ENCODE results near the gene CREB5.

CREB5 gene

DNA sequence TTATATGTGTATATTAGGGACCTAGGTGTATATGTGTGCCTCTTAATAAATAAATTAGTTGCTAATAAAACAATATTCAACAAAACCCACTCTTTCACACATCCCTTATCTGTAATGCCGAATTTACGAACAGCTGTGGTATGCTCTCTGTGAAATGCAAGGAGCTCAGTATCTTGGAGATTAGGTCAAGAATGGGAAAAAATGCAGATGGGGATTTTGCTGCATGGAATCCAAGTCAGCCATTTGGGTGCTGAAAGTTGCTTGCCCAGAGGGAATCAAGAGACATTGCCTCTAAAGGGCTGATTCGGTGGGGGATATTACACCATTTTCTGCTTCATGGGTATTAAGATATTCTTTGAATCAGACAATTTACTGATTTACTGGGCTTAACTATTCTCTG lies 93.5 kb downstream of the CREB5 start:
- DNase-seq (ENCODE audit: insufficient read length), result no peak
- no peak for TF ChIP-seq POLR2AphosphoS5 (IDR thresholded peaks at IDR 0.05; ENCODE audit: low read depth, low read length)
- no peak for TF ChIP-seq POLR2A (IDR thresholded peaks at IDR 0.05; ENCODE audit: low read depth, low read length)
- no peak for TF ChIP-seq TAF1 (IDR thresholded peaks at IDR 0.05; ENCODE audit: borderline replicate concordance, low read depth, low read length)
- peak; percentile 65 for FAIRE-seq

- FAIRE-seq (no peak), DNase-seq (ENCODE audit: insufficient read length) (no peak)
Observed at GRCh38 chr7:28507525-28508282, 95.4 kb downstream of the CREB5 start.

DNA sequence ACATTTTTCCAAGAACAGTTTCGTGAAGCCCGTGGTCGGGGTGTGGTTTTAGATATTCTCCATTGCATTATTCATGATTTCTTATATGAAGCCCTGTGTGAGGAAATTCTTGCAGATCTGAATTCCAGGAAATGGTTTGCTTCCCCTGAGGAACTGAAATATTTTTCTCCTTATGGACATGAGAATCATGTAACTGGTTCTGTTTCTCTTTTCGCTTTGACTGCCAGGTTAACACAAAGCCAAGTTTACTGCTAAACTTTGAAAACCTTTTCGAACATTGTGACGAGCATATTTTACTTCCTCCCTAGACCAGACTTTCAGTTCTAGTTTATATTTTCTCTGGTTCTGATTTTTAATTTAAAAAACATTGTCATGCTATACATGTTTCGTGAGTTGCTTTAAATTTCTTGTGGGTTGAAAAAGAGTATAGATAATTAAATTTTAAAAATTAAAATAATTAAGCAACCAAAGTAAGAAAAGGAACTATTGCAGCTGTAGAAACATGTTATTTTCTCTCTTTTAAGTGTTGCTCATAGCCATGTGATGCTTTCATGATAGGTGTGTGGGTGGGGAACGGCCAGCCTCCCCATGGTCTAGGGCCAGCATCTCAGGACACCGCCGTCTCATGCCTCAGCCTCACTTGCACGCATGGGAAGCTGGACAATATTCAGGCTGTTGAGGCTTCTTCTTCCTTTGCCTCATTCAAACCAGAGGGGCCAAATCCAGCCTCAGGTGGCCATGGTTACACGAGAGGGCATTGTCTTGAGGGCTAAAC lies 97.1 kb downstream of the CREB5 start:
- peak; percentile 16 for DNase-seq (ENCODE audit: insufficient read length)
- FAIRE-seq, result peak; percentile 92
- 0 out of 2 replicates have a peak, but pooled peaks have one; percentile 40 for TF ChIP-seq POLR2AphosphoS5 (IDR thresholded peaks at IDR 0.05; ENCODE audit: low read depth, low read length)
- TF ChIP-seq TAF1 (IDR thresholded peaks at IDR 0.05; ENCODE audit: borderline replicate concordance, low read depth, low read length), result no peak
- peak; percentile 35; the same call in 1 of the 2 replicates for TF ChIP-seq POLR2A (IDR thresholded peaks at IDR 0.05; ENCODE audit: low read depth, low read length)

More at GRCh38 chr7:28507525-28508282, 95.4 kb downstream of the CREB5 start:
- no peak for TF ChIP-seq POLR2A (IDR thresholded peaks at IDR 0.05; ENCODE audit: low read depth, low read length)
- TF ChIP-seq POLR2AphosphoS5 (IDR thresholded peaks at IDR 0.05; ENCODE audit: low read depth, low read length), result no peak
- no peak for TF ChIP-seq TAF1 (IDR thresholded peaks at IDR 0.05; ENCODE audit: borderline replicate concordance, low read depth, low read length)

- DNase-seq (ENCODE audit: insufficient read length) (no peak), FAIRE-seq (peak; percentile 72)
- TF ChIP-seq POLR2A (IDR thresholded peaks at IDR 0.05; ENCODE audit: low read depth, low read length), result no peak
- TF ChIP-seq TAF1 (IDR thresholded peaks at IDR 0.05; ENCODE audit: borderline replicate concordance, low read depth, low read length), result no peak
- TF ChIP-seq POLR2AphosphoS5 (IDR thresholded peaks at IDR 0.05; ENCODE audit: low read depth, low read length), result no peak
Observed at GRCh38 chr7:28510026-28510369, 97.7 kb downstream of the CREB5 start.

GRCh38 chr7:28512668-28513440 lies 100.5 kb downstream of the CREB5 start:
- no peak for DNase-seq (ENCODE audit: insufficient read length)
- FAIRE-seq, result no peak
- TF ChIP-seq POLR2A (IDR thresholded peaks at IDR 0.05; ENCODE audit: low read depth, low read length) (no peak), TAF1 (IDR thresholded peaks at IDR 0.05; ENCODE audit: borderline replicate concordance, low read depth, low read length) (no peak), POLR2AphosphoS5 (IDR thresholded peaks at IDR 0.05; ENCODE audit: low read depth, low read length) (no peak)

DNA sequence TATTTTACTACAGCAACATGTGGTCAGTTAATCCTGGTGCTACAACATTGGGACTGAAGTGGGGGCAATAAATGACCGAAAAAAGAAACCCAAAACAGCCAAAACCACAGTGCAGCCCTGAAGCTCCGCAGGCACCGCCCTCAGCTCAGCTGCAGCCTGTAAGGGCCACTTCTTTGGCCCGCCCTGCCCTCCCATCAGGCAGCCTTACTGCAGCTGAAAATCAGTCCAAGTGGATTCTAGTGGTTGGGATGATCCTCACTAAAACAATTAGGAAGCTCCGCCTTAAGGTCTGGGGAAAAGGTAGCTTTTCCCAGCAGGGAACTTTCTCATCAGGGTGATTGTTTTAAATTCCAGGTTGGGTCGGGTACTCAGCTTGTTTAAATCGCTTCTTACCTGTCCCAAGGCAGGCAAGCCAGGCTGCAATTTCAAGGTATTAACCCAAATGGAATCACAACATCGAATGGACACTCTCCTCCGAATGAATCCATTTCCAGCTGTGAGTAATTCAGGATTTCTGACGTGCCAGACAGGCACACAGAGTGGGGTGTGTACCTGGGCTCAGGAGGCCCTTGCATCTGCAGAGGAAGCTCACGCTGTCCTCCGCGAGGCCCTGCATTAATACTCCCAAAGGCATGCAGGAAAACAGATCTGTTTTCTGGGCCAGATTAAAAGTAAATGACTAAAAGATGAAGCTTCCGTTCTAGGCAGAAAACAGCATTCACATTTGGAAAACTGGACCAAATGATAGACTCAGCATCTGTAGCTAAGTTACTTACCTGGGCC lies 104.3 kb downstream of the CREB5 start:
- TF ChIP-seq POLR2AphosphoS5 (IDR thresholded peaks at IDR 0.05; ENCODE audit: low read depth, low read length), result no peak
- no peak for TF ChIP-seq TAF1 (IDR thresholded peaks at IDR 0.05; ENCODE audit: borderline replicate concordance, low read depth, low read length)
- TF ChIP-seq POLR2A (IDR thresholded peaks at IDR 0.05; ENCODE audit: low read depth, low read length), result no peak
- DNase-seq (ENCODE audit: insufficient read length) (no peak), FAIRE-seq (no peak)

- TF ChIP-seq POLR2A (IDR thresholded peaks at IDR 0.05; ENCODE audit: low read depth, low read length), result no peak
- no peak for TF ChIP-seq POLR2AphosphoS5 (IDR thresholded peaks at IDR 0.05; ENCODE audit: low read depth, low read length)
- TF ChIP-seq TAF1 (IDR thresholded peaks at IDR 0.05; ENCODE audit: borderline replicate concordance, low read depth, low read length), result no peak
- no peak for DNase-seq (ENCODE audit: insufficient read length)
- no peak for FAIRE-seq
Observed at GRCh38 chr7:28517206-28517605, 104.9 kb downstream of the CREB5 start.

- no peak for DNase-seq (ENCODE audit: insufficient read length)
- FAIRE-seq, result no peak
- TF ChIP-seq POLR2A (IDR thresholded peaks at IDR 0.05; ENCODE audit: low read depth, low read length), result no peak
- TF ChIP-seq POLR2AphosphoS5 (IDR thresholded peaks at IDR 0.05; ENCODE audit: low read depth, low read length), result no peak
- TF ChIP-seq TAF1 (IDR thresholded peaks at IDR 0.05; ENCODE audit: borderline replicate concordance, low read depth, low read length), result no peak
Observed at GRCh38 chr7:28517606-28518005, 105.3 kb downstream of the CREB5 start.

- DNase-seq (ENCODE audit: insufficient read length) (no peak), FAIRE-seq (peak; percentile 60)
- TF ChIP-seq TAF1 (IDR thresholded peaks at IDR 0.05; ENCODE audit: borderline replicate concordance, low read depth, low read length) (no peak), POLR2A (IDR thresholded peaks at IDR 0.05; ENCODE audit: low read depth, low read length) (no peak), POLR2AphosphoS5 (IDR thresholded peaks at IDR 0.05; ENCODE audit: low read depth, low read length) (no peak)
Observed at GRCh38 chr7:28520074-28521015, 108.0 kb downstream of the CREB5 start.

- TF ChIP-seq TAF1 (IDR thresholded peaks at IDR 0.05; ENCODE audit: borderline replicate concordance, low read depth, low read length) (no peak), POLR2A (IDR thresholded peaks at IDR 0.05; ENCODE audit: low read depth, low read length) (no peak), POLR2AphosphoS5 (IDR thresholded peaks at IDR 0.05; ENCODE audit: low read depth, low read length) (no peak)
- DNase-seq (ENCODE audit: insufficient read length) (no peak), FAIRE-seq (no peak)
Observed at GRCh38 chr7:28524978-28525377, 112.7 kb downstream of the CREB5 start.

Measured in GM12892 (cell line).